ENCODE measurements around the gene ACACA.

The ACACA gene

GRCh38 chr17:37309051-37309450 lies 97.6 kb downstream of the ACACA start:
- H3K27ac ChIP-seq (ENCODE audit: insufficient read depth in 1 of 2, low read depth in 1 of 2, low read length in 2 of 2, poor library complexity in 1 of 2, severe bottlenecking in 2 of 2): no peak overlapping the region
- 100% methylated on average over 1 of the region's 5 CpGs for WGBS (ENCODE audit: insufficient coverage)
- no peaks in the 10 kb centered on the region for H3K27me3 ChIP-seq (replicated peaks in 2 of 5; ENCODE audit: control insufficient read depth in 4 of 5, insufficient read depth in 5 of 5, low read length in 4 of 5)
- CTCF ChIA-PET: no interaction called here
- POLR2A ChIA-PET: no interaction called here
- DNase-seq: no peak
- H3K4me1 ChIP-seq (ENCODE audit: control extremely low read depth in 1 of 4, control insufficient read depth in 4 of 4, insufficient read depth in 4 of 4, low read length in 3 of 4): no peaks in the 10 kb centered on the region
- H3K36me3 ChIP-seq (ENCODE audit: control insufficient read depth in 4 of 4, insufficient read depth in 4 of 4, low read length in 3 of 4): peaks cover 0 to 23% (median 3%) of the 10 kb centered on the region in 4 experiments
- no peaks in the 10 kb centered on the region for H3K9me3 ChIP-seq (ENCODE audit: control extremely low read depth in 1 of 5, control insufficient read depth in 4 of 5, insufficient read depth in 2 of 5, low read depth in 1 of 5, low read length in 4 of 5)
- H3K4me3 ChIP-seq (ENCODE audit: control insufficient read depth in 1 of 7, extremely low read depth in 1 of 7, insufficient read depth in 4 of 7, low read depth in 2 of 7, low read length in 6 of 7): no peak overlapping the region

DNA sequence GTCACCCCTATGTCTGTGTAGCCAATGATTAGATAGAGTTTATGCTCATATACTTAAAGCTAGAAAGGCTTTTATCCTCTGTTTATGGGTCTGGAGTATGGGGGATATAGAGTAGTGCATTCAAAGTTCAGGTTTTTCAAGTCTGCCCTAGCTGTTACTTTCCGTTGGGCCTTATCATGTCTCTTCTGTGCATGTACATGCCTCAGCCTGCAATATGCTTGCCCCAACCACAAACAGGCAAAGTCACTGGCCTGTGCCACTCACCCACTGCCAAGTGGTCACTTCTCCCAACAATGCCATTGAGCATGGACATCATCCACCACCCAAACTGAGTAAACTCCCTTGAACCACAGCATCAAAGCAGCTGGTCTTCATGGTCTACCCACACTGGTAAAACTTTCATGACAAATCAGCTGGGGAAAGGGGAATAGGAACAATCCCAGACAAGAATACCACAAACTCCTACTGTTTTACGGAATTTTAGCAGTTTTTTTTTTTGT lies 101.2 kb downstream of the ACACA start:
- Histone ChIP-seq H3K36me3 (ENCODE audit: control insufficient read depth in 4 of 4, insufficient read depth in 4 of 4, low read length in 3 of 4) (peaks cover 0 to 15% (median 4%) of the 10 kb centered on the region in 4 experiments), H3K4me3 (ENCODE audit: control insufficient read depth in 1 of 7, extremely low read depth in 1 of 7, insufficient read depth in 4 of 7, low read depth in 2 of 7, low read length in 6 of 7) (no peak overlapping the region), H3K27me3 (replicated peaks in 2 of 5; ENCODE audit: control insufficient read depth in 4 of 5, insufficient read depth in 5 of 5, low read length in 4 of 5) (no peaks in the 10 kb centered on the region), H3K4me1 (ENCODE audit: control extremely low read depth in 1 of 4, control insufficient read depth in 4 of 4, insufficient read depth in 4 of 4, low read length in 3 of 4) (peaks cover 0 to 3% (median 0%) of the 10 kb centered on the region in 4 experiments), H3K27ac (ENCODE audit: insufficient read depth in 1 of 2, low read depth in 1 of 2, low read length in 2 of 2, poor library complexity in 1 of 2, severe bottlenecking in 2 of 2) (no peak overlapping the region), H3K9me3 (ENCODE audit: control extremely low read depth in 1 of 5, control insufficient read depth in 4 of 5, insufficient read depth in 2 of 5, low read depth in 1 of 5, low read length in 4 of 5) (no peaks in the 10 kb centered on the region)
- ChIA-PET POLR2A (no interaction called here), CTCF (interaction anchor here (1.0 kb wide), 1 partner anchor 69 kb away, joined by 3 read pairs; no protein-coding TSS in a partner anchor)
- WGBS (ENCODE audit: insufficient coverage): 100% methylated on average over 1 of the region's 2 CpGs
- DNase-seq: peak in 1 of 3 donors; percentile 8

DNA sequence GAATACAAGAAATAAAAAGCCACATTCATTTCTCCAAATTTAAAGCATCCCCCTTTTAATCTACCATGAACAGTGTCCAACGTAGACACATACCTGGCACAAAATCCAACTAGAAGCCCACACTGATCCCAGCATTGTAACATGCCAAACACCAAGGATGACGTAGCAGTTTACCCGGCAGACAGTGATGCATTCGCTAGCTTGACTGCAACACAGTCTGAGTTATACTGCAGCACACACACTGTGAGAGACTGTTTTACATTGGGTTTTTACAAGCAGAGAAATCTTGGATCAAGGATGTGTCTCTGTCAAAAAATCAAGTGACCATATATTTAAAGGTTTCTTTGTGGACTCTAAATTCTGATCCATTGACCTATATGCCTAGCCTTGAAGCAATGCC lies 105.3 kb downstream of the ACACA start:
- Histone ChIP-seq H3K27me3 (replicated peaks in 2 of 5; ENCODE audit: control insufficient read depth in 4 of 5, insufficient read depth in 5 of 5, low read length in 4 of 5) (no peaks in the 10 kb centered on the region), H3K27ac (ENCODE audit: insufficient read depth in 1 of 2, low read depth in 1 of 2, low read length in 2 of 2, poor library complexity in 1 of 2, severe bottlenecking in 2 of 2) (no peak overlapping the region), H3K9me3 (ENCODE audit: control extremely low read depth in 1 of 5, control insufficient read depth in 4 of 5, insufficient read depth in 2 of 5, low read depth in 1 of 5, low read length in 4 of 5) (no peaks in the 10 kb centered on the region), H3K4me3 (ENCODE audit: control insufficient read depth in 1 of 7, extremely low read depth in 1 of 7, insufficient read depth in 4 of 7, low read depth in 2 of 7, low read length in 6 of 7) (no peak overlapping the region), H3K36me3 (ENCODE audit: control insufficient read depth in 4 of 4, insufficient read depth in 4 of 4, low read length in 3 of 4) (peaks cover 0 to 3% (median 1%) of the 10 kb centered on the region in 4 experiments), H3K4me1 (ENCODE audit: control extremely low read depth in 1 of 4, control insufficient read depth in 4 of 4, insufficient read depth in 4 of 4, low read length in 3 of 4) (peaks cover 0 to 23% (median 8%) of the 10 kb centered on the region in 4 experiments)
- CTCF ChIA-PET: no interaction called here
- DNase-seq: peak; percentile 7 to 34 (median 24)
- POLR2A ChIA-PET: no interaction called here
- 65% methylated on average over 4 of the region's 4 CpGs for whole genome bisulfite sequencing (ENCODE audit: insufficient coverage)

- Histone ChIP-seq H3K27ac (ENCODE audit: insufficient read depth in 1 of 2, low read depth in 1 of 2, low read length in 2 of 2, poor library complexity in 1 of 2, severe bottlenecking in 2 of 2) (no peak overlapping the region), H3K4me1 (ENCODE audit: control extremely low read depth in 1 of 4, control insufficient read depth in 4 of 4, insufficient read depth in 4 of 4, low read length in 3 of 4) (peaks cover 0 to 23% (median 10%) of the 10 kb centered on the region in 4 experiments), H3K9me3 (ENCODE audit: control extremely low read depth in 1 of 5, control insufficient read depth in 4 of 5, insufficient read depth in 2 of 5, low read depth in 1 of 5, low read length in 4 of 5) (no peaks in the 10 kb centered on the region), H3K36me3 (ENCODE audit: control insufficient read depth in 4 of 4, insufficient read depth in 4 of 4, low read length in 3 of 4) (peaks cover 0 to 3% (median 1%) of the 10 kb centered on the region in 4 experiments), H3K27me3 (replicated peaks in 2 of 5; ENCODE audit: control insufficient read depth in 4 of 5, insufficient read depth in 5 of 5, low read length in 4 of 5) (no peaks in the 10 kb centered on the region), H3K4me3 (ENCODE audit: control insufficient read depth in 1 of 7, extremely low read depth in 1 of 7, insufficient read depth in 4 of 7, low read depth in 2 of 7, low read length in 6 of 7) (no peak overlapping the region)
- 90% methylated on average over 1 of the region's 2 CpGs for WGBS (ENCODE audit: insufficient coverage)
- CTCF ChIA-PET: interaction anchor here (0.9 to 1.3 kb wide), 2 partner anchors 15 to 91 kb away, joined by 3 to 4 read pairs; no protein-coding TSS in a partner anchor
- POLR2A ChIA-PET: no interaction called here
- no peak for DNase-seq
Measured at GRCh38 chr17:37300683-37301082, 106.0 kb downstream of the ACACA start.

GRCh38 chr17:37299257-37299980 lies 107.2 kb downstream of the ACACA start:
- no peaks in the 10 kb centered on the region for H3K9me3 ChIP-seq (ENCODE audit: control extremely low read depth in 1 of 5, control insufficient read depth in 4 of 5, insufficient read depth in 2 of 5, low read depth in 1 of 5, low read length in 4 of 5)
- H3K4me1 ChIP-seq (ENCODE audit: control extremely low read depth in 1 of 4, control insufficient read depth in 4 of 4, insufficient read depth in 4 of 4, low read length in 3 of 4): peaks cover 0 to 23% (median 10%) of the 10 kb centered on the region in 4 experiments
- CTCF ChIA-PET: interaction anchor here (0.5 to 1.3 kb wide), 4 partner anchors 16 to 93 kb away, joined by 3 to 4 read pairs (median 4); no protein-coding TSS in a partner anchor
- peaks cover 0 to 3% (median 1%) of the 10 kb centered on the region in 4 experiments for H3K36me3 ChIP-seq (ENCODE audit: control insufficient read depth in 4 of 4, insufficient read depth in 4 of 4, low read length in 3 of 4)
- no peaks in the 10 kb centered on the region for H3K27me3 ChIP-seq (replicated peaks in 2 of 5; ENCODE audit: control insufficient read depth in 4 of 5, insufficient read depth in 5 of 5, low read length in 4 of 5)
- no peak overlapping the region for H3K27ac ChIP-seq (ENCODE audit: insufficient read depth in 1 of 2, low read depth in 1 of 2, low read length in 2 of 2, poor library complexity in 1 of 2, severe bottlenecking in 2 of 2)
- POLR2A ChIA-PET: interaction anchor here (0.5 kb wide), 1 partner anchor 43 kb away, joined by 3 read pairs; no protein-coding TSS in a partner anchor
- no peak for DNase-seq
- WGBS (ENCODE audit: insufficient coverage): 89% methylated on average over 4 of the region's 7 CpGs
- H3K4me3 ChIP-seq (ENCODE audit: control insufficient read depth in 1 of 7, extremely low read depth in 1 of 7, insufficient read depth in 4 of 7, low read depth in 2 of 7, low read length in 6 of 7): no peak overlapping the region

- no peak for DNase-seq
- POLR2A ChIA-PET: no interaction called here
- H3K4me1 ChIP-seq (ENCODE audit: control extremely low read depth in 1 of 4, control insufficient read depth in 4 of 4, insufficient read depth in 4 of 4, low read length in 3 of 4): peaks cover 0 to 33% (median 17%) of the 10 kb centered on the region in 4 experiments
- H3K27ac ChIP-seq (ENCODE audit: insufficient read depth in 1 of 2, low read depth in 1 of 2, low read length in 2 of 2, poor library complexity in 1 of 2, severe bottlenecking in 2 of 2): no peak overlapping the region
- H3K36me3 ChIP-seq (ENCODE audit: control insufficient read depth in 4 of 4, insufficient read depth in 4 of 4, low read length in 3 of 4): peaks cover 0 to 3% (median 0%) of the 10 kb centered on the region in 4 experiments
- 100% methylated on average over 1 of the region's 2 CpGs for WGBS (ENCODE audit: insufficient coverage)
- no peak overlapping the region for H3K4me3 ChIP-seq (ENCODE audit: control insufficient read depth in 1 of 7, extremely low read depth in 1 of 7, insufficient read depth in 4 of 7, low read depth in 2 of 7, low read length in 6 of 7)
- H3K9me3 ChIP-seq (ENCODE audit: control extremely low read depth in 1 of 5, control insufficient read depth in 4 of 5, insufficient read depth in 2 of 5, low read depth in 1 of 5, low read length in 4 of 5): no peaks in the 10 kb centered on the region
- CTCF ChIA-PET: no interaction called here
- H3K27me3 ChIP-seq (replicated peaks in 2 of 5; ENCODE audit: control insufficient read depth in 4 of 5, insufficient read depth in 5 of 5, low read length in 4 of 5): no peaks in the 10 kb centered on the region
Measured at GRCh38 chr17:37295888-37296287, 110.7 kb downstream of the ACACA start.

GRCh38 chr17:37294888-37295287 lies 111.7 kb downstream of the ACACA start:
- ChIA-PET CTCF (interaction anchor here (0.6 kb wide), 1 partner anchor 18 kb away, joined by 3 read pairs; no protein-coding TSS in a partner anchor), POLR2A (no interaction called here)
- Histone ChIP-seq H3K27ac (ENCODE audit: insufficient read depth in 1 of 2, low read depth in 1 of 2, low read length in 2 of 2, poor library complexity in 1 of 2, severe bottlenecking in 2 of 2) (no peak overlapping the region), H3K36me3 (ENCODE audit: control insufficient read depth in 4 of 4, insufficient read depth in 4 of 4, low read length in 3 of 4) (peaks cover 0 to 3% (median 0%) of the 10 kb centered on the region in 4 experiments), H3K27me3 (replicated peaks in 2 of 5; ENCODE audit: control insufficient read depth in 4 of 5, insufficient read depth in 5 of 5, low read length in 4 of 5) (no peaks in the 10 kb centered on the region), H3K9me3 (ENCODE audit: control extremely low read depth in 1 of 5, control insufficient read depth in 4 of 5, insufficient read depth in 2 of 5, low read depth in 1 of 5, low read length in 4 of 5) (no peaks in the 10 kb centered on the region), H3K4me1 (ENCODE audit: control extremely low read depth in 1 of 4, control insufficient read depth in 4 of 4, insufficient read depth in 4 of 4, low read length in 3 of 4) (peaks cover 0 to 31% (median 16%) of the 10 kb centered on the region in 4 experiments), H3K4me3 (ENCODE audit: control insufficient read depth in 1 of 7, extremely low read depth in 1 of 7, insufficient read depth in 4 of 7, low read depth in 2 of 7, low read length in 6 of 7) (no peak overlapping the region)
- 96% methylated on average over 4 of the region's 4 CpGs for whole genome bisulfite sequencing (ENCODE audit: insufficient coverage)
- no peak for DNase-seq
